ENCODE measurements around the gene SLC6A2.
"Not testable (repeated sequence)": the region's sequence is repeated elsewhere in the genome, so short reads cannot be mapped to it uniquely, and the experiment has no call there.

The SLC6A2 gene

DNA sequence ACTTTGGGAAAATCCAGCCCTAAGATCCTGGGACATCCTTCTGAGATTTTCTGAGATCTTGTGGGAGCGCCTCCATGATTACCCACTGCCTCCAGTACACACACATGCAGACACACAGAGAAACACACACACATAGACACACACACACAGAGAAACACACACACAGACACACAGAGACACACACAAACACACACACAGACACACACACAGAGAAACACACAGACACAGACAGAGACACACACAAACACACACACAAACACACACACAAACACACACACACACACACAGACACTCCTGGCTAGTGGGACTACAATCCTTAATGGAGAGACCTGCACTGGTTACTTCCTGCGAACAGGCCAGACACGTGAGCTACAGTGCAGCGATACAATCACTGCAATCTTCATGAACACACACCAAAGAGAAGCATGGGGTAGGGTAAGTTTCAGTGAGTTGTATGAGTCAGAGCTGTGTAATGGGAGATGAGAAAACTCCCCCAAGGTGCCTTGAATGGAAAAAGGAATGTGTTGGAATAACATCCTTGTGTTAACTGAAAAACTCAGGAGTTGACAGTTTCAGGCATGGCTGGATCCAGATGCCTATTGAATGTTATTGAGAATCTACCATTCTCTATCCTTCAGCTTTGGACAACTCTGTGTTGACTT is 79.5 kb downstream of the SLC6A2 start:
- DNase-seq (ENCODE audit: low spot score) = no peak
- TF ChIP-seq, protein P1, sequence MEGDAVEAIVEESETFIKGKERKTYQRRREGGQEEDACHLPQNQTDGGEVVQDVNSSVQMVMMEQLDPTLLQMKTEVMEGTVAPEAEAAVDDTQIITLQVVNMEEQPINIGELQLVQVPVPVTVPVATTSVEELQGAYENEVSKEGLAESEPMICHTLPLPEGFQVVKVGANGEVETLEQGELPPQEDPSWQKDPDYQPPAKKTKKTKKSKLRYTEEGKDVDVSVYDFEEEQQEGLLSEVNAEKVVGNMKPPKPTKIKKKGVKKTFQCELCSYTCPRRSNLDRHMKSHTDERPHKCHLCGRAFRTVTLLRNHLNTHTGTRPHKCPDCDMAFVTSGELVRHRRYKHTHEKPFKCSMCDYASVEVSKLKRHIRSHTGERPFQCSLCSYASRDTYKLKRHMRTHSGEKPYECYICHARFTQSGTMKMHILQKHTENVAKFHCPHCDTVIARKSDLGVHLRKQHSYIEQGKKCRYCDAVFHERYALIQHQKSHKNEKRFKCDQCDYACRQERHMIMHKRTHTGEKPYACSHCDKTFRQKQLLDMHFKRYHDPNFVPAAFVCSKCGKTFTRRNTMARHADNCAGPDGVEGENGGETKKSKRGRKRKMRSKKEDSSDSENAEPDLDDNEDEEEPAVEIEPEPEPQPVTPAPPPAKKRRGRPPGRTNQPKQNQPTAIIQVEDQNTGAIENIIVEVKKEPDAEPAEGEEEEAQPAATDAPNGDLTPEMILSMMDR (IDR thresholded peaks at IDR 0.05; ENCODE audit: extremely low read depth, missing control alignments) = no peak

DNA sequence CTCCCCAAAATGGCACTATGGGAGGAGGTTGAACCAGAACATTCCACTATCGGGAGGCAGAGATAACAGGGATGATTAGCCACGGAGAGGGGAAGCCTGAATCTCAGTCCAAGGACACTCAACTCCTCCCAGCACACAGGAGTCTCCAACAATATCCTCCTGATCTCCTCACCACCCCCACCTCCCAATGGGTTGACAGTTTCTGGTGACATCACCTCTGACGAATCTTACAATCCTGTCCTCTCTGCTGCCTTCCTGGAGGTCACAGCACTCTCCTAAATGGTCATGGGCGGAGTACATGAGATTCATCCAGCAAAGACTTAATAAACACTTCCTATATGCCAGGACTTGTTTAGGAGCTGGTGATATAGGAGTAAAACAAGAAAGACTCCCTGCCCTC is 80.9 kb downstream of the SLC6A2 start:
- DNase-seq (ENCODE audit: low spot score) = no peak
- TF ChIP-seq, protein P1 (IDR thresholded peaks at IDR 0.05; ENCODE audit: extremely low read depth, missing control alignments) = no peak

DNA sequence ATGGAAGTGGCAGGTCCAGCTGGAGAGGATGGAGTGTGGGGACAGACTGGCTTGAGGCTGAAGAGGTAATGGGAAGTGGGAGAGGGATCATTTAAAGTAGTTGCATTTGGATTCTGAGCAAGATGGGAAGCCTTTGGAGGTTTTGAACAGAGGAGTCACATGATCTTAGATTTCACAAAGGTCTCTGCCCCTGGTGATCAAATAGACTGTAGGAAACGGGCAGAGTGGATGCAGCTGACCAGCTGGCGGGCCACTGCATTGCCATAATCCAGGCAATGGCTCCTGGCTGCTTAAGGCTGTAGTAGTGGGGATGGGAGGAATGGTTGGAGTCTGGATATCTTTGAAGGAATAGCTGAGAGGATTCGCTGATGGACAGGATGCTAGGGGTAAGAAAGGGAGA is 81.5 kb downstream of the SLC6A2 start:
- no peak for DNase-seq (ENCODE audit: low spot score)
- TF ChIP-seq, protein P1 (IDR thresholded peaks at IDR 0.05; ENCODE audit: extremely low read depth, missing control alignments) = no peak

DNA sequence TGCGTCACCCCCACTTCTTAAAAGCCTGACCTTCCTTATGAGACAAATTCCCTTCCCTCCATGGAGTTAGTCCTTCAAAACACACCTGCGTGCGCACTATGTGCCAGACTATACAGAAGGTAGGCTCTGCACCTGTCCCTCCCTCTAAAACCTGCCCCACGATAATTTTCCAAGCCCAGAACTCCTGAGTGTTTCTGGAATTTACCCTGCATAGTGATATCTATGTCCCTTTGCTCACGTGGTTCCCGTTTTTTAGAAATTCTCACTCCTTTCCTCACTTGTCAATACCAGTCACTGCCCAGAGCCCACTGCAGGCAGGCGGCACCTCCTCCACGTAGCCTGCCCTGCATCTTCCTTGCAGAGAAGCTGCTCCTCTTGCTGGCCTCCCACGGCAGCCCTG is 82.2 kb downstream of the SLC6A2 start:
- no peak for DNase-seq (ENCODE audit: low spot score)
- TF ChIP-seq, protein P1 (IDR thresholded peaks at IDR 0.05; ENCODE audit: extremely low read depth, missing control alignments) = no peak

DNA sequence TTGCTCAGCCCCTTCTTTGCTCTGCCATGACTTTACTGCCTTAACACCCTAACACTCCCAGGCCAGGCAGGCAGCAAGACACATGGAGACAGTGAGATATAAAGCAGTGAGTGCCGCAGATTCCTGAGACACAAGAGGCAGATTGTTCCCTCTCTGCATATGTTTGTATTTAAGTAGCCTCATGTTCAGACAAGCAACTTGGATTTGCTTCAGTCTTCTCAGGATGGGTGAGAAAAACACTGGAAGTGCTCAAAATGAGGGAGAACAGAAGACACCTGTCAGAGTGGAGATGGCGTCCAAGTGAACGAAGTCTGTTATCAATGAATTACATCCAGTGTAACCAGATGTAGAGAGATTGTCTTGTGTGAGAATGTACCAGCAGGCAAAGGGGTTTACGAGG is 90.3 kb downstream of the SLC6A2 start:
- DNase-seq (ENCODE audit: low spot score) = no peak
- TF ChIP-seq, protein P1 (IDR thresholded peaks at IDR 0.05; ENCODE audit: extremely low read depth, missing control alignments) = no peak

DNA sequence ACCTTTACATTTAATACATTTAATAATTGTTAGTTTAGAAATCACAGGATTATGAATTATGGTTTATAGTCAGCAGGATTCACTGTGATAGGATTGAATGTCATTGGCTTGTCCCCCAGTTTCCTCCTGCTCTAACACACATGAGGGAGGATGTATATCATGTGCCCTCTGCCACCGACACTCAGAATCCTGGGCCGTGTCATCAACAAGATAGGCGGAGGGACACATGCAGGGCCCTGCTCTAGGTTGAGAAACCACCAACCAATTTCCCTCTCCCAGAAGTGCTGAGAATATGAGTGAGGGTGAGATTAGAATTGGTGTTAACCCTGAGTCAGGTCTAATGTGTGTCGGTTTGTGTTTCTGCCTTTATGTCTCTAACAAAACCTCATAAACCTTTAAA is 92.0 kb downstream of the SLC6A2 start:
- DNase-seq (ENCODE audit: low spot score) = no peak
- TF ChIP-seq, protein P1 (IDR thresholded peaks at IDR 0.05; ENCODE audit: extremely low read depth, missing control alignments) = no peak

DNA sequence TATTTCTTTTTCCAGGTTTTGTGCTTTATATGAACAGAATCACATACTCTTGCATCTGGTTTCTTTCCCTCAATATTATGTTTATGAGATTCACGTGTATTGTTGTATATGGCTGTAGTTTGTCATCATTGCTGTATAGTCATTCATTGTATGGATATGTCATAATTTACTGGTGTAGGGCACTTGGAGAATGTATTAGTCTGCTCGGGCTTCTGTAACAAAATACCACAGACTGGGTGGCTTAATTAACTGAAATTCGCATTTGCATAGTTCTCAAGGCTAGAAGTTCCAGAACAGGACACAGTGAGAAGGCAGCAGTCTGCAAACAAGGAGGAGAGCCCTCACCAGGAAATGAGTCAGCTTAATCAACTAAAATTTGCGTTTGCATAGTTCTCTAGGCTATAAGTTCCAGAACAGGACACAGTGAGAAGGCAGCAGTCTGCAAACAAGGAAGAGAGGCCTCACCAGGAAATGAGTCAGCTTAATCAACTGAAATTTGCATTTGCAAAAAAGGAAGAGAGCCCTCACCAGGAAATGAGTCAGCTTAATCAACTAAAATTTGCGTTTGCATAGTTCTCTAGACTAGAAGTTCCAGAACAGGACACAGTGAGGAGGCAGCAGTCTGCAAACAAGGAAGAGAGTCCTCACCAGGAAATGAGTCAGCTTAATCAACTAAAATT is 96.8 kb downstream of the SLC6A2 start:
- DNase-seq (ENCODE audit: low spot score) = not testable (repeated sequence)

DNA sequence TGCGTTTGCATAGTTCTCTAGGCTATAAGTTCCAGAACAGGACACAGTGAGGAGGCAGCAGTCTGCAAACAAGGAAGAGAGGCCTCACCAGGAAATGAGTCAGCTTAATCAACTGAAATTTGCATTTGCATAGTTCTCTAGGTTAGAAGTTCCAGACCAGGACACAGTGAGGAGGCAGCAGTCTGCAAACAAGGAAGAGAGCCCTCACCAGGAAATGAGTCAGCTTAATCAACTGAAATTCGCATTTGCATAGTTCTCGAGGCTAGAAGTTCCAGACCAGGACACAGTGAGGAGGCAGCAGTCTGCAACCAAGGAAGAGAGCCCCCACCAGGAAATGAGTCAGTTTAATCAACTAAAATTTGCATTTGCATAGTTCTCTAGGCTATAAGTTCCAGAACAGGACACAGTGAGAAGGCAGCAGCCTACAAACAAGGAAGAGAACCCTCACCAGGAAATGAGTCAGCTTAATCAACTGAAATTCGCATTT is 97.4 kb downstream of the SLC6A2 start:
- DNase-seq (ENCODE audit: low spot score) = not testable (repeated sequence)
